ENCODE data around the gene KRTAP8-1.

Gene KRTAP8-1, protein sequence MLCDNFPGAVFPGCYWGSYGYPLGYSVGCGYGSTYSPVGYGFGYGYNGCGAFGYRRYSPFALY

DNA sequence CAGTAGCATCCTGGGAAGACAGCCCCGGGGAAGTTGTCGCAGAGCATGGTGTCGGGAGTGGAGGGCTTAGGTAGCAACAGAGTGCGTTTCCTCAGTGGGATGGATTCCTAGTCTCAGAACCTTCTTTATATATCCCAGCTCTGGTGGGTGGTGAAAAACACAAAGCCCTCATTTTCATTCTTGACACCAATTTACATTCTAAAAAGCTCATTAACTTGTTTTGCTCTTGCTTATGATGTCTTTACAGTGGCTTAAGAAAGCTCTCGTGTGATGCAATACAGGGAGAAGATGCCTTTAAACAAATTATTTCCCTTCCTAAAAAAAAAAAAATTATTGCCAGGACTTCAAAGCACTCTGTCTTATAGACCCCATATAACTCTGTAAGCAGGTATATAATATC is at the start of gene KRTAP8-1:
KRTAP8-1 (minus strand) TSS at position 101 of the 400 bp plus-strand sequence; CDS start at position 47, 54 bp downstream.
- no peak for DNase-seq (ENCODE audit: low read depth, low spot score)

DNA sequence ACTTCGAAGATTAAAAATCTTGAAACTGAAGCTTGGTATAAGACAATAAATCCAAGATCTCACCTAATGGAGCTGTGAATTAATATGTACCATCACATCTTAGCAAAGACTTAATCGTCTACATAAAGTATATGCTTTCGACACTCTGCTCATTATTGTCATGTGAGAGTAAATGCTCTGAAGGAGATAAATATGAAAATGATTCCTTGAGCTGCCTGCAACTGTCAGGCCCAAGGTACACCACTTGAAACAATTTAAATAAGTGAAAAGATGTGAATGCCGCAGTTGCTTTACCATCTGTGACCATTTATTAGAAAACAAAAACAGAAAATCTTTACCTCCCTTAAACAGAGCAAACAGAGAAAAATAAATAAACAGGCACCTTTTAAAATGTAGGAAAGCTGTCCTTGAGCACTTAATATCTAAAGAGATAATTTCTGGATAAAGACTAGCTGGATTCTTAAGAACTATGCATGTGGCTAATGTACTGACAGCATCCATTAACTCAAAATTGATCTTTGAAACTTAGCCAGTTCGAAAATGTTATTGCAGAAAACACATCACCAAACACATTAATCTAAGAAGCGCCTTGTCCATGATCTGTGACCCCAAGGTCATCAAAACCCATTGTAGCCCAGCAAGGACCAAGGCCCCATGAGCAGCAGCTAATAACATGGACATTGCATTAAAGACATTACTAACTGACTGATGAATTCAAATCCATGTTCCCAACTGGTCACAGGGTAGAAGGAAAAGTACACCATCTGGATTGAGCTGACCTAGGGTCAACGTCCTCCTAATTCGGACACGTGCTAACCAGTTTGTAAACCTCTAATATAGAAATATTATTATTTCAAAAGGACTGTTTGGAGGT is 34.8 kb upstream of the KRTAP8-1 start:
- DNase-seq (ENCODE audit: low read depth, low spot score) = no peak

DNA sequence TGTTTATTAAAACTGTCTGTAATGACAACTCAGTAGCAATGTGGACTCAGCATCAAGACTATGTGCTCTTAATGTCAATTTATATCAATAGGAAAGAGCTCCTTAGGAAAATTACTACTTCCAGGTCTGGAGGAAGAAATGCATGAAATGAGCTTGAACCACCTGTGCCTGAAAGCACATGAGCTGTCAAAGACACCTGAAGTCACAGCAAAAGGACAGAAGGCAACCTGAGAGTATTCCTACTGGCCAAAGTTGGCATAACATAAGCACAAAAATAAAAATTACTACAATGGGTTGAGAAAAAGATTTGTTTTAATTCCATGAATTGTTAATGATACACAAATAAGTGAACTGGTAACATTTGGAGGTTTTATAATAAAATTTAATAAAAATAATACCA is 29.9 kb upstream of the KRTAP8-1 start:
- no peak for DNase-seq (ENCODE audit: low read depth, low spot score)

DNA sequence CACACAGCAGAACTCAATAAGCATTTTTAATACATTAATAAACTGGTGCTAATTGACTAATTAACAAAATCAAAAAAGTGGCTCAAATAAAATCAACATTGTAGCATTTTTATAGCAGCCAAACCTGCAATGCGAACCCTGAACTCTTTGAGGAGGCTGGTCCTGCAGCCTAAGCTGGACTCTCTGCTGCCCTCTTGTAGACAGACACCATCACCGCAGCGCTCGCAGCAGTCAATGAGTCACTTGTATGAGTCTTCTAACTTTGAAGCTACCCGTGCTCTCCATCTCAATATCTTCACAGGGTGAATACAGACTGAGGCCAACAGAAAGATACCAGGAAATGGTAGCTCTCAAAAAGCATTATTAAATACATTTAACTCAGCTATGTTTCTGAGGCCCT is 26.2 kb upstream of the KRTAP8-1 start:
- no peak for DNase-seq (ENCODE audit: low read depth, low spot score)

DNA sequence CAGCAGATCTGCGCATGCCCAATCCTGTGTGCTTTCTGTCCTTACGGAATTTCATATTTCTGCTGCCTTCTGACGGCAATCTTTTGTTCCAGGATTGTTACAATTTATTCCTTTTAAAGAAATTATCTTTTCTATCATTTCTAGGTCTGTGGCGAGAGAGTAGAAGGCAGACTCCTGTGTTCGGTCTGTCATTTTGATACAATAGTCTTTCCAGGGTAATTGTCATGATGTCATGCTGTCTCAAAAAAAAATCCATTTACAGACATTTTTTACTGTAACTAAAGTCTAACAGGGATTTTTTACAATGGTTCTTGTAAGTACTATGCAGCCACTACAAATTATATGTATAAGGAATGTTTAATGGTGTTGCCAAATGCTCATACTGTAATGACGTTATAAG is 25.5 kb upstream of the KRTAP8-1 start:
- no peak for DNase-seq (ENCODE audit: low read depth, low spot score)

DNA sequence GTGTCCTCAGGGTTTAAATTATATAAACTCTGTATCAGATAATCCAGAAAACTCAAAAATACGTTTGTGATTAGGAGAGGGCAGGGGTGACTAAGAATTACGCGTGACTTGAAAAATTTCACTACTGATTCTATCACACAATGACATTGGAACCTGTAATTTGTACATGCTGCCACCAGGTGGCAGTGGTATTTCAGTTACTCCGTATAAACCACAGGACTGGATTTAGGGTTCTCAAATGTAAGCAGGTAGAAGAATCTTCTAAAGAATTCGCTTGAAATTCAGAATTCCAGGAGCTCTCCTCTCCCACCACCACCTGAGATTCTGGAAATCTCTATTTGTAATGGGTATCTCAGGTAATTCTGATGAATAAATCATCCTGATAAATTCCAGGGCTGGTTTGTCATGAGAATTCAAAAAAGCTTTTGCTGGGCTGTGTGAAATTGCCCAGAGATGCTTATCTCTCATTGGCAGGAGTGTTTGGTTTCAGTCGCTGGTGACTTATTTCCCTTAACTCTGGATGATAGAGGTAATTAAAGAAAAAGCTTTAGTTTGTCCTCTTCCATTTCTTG is 18.2 kb upstream of the KRTAP8-1 start:
- no peak for DNase-seq (ENCODE audit: low read depth, low spot score)

DNA sequence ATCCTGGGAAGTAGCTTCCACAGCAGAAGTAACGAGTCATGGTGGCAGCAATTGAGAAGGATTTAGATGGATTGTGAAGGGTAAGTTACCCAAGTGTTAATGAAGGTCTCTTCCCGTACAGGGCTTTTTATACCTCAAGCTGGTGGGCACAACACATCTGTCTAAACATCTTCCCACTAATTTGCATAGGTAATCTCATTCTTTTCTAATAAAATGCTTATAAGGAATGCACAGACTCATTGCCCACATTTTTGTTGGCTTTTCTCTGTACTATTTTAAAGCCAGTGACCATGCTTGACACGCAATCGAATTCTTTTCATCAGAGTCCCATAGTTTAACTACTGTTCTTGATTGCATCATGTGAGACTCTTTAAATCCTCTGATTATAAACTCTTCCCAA is 16.6 kb upstream of the KRTAP8-1 start, which contains the start of gene KRTAP7-1:
KRTAP7-1 (minus strand) TSS at position 101 of the 400 bp plus-strand sequence; CDS start at position 40, 61 bp downstream.
- no peak for DNase-seq (ENCODE audit: low read depth, low spot score)

DNA sequence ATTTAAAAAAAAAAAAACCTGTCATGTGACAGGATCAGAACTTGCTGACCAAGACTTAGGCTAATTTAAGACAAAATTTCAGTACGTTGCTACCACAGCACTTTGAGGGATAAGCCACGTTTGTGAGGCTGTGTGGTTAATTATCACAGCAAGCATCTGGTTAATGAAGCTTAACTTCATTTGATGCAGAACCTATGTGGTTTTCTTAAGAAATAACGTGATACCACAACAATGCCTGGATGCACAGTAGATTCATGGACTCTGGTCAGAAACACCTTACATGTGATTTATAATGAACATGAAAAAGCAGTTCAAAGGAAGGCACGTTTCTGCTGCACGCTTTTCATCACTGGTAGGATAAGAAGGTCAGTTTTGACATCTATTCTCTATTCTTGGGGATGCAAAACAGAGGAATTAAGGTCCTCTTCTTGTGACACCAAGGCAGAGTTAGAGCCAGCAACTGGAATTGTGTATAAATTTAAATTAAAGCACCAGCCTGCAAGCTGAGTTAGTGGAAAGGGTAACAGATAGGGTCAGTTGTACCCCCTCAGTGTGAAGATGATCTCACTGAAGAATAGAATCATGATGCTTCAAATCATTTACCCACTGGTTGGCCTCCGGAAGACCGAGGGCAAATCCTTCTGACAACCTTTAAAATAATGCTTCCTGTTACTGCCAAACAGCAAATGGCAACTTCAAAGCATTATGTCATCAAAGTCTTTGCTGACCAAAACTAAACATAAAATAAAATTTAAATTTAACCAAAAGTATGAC is 6.0 kb upstream of the KRTAP8-1 start:
- DNase-seq (ENCODE audit: low read depth, low spot score) = no peak

DNA sequence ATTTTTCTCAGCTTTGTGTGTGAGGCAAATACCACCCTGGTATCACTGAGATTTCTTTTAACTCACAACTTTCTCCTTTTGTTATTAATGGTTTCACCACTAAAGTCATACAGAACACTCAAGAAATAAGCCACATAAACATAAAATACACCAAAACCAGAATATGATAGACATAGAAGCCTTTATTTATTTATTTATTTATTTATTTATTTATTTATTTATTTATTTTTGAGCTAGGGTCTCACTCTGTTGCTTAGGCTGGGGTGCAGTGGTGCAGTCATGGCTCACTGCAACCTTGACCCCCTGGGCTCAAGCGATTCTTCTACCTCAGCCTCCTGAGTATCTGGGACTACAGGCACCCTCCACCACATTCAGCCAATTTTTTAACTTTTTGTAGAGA is 12.5 kb downstream of the KRTAP8-1 start:
- no peak for DNase-seq (ENCODE audit: low read depth, low spot score)

DNA sequence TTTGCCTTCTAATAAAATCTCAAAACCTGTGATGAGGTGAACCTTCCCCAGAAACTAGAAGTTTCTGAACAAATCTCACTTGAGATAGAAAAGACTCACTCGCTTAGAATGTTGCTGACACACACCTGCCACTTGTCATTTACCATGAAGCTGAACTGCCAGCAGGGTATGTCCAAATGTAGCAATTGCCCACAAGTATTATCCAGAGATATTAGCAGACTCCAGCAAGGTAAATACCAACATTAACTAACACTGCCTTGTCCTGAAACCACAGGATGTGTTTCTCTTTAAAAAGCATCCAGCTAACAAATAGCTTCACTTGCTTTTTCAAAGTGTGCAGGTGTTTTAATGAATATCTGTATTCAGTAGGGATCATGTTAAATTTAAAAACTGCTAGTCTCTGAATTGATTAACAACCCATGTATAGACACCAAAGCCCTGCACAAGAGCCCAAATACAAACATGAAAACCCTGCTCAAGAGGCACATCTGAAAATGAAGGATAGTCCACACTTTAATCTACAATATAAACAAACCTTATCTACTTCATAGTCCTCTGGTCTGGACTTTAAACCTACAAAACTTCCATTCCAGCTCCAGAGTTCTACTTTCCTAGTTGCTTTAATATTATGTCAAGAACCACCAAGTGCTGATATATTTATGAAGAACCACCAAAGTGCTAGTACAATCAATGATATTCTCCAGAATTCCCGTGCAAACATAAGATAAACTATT is 19.3 kb downstream of the KRTAP8-1 start:
- no peak for DNase-seq (ENCODE audit: low read depth, low spot score)

DNA sequence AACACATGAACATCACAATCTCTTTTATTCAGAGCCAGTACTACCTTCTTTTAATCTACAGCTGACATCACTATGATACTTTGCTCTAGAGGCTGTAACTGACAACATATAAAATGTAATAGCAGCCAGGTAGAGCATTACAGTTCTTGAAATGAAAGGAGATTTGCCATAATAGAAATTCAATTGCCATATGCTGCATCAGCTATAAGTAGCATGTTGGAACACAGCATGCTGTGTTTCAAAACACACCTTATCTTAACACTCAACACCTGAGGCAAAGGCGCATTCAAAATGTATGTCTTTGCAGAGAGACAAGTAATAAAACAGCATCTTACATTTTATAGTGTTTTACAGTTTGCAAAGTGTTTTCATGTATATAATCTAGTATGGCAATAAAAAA is 33.8 kb downstream of the KRTAP8-1 start:
- no peak for DNase-seq (ENCODE audit: low read depth, low spot score)

DNA sequence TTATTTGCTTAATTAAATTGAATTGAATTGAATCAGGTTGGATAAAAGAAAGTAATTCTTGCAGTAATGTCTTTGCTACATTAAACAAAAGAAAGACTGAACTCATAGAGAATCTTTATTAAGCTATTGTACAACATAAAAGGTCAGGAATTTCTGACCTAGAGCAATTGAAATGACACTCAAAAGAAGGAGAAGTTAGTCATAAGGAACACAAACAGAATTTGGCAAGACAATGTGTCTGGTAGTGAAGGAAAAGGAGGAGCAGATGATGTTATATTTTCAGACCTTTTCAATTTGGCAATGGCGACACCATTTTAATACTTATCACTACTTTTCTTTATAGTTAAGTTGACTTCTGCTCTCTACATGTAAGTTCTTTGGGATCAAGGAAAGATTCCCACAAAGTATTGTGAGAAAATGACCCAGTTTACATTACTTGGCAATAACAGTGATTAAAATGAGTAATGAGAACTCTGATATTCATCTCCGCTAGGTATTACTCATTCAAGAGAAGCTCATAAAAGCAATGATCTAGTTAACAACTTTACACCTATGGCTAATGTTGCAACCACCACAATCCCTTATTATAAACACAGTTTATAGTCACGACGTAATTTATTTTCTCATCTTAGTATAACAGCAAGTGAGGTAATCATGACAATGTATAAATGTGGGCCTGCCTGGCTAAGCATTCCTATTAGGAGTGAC is 43.2 kb downstream of the KRTAP8-1 start:
- DNase-seq (ENCODE audit: low read depth, low spot score) = no peak
